ENCODE data around the gene XXYLT1.

The XXYLT1 gene

GRCh38 chr3:195043607-195044339 is 227.2 kb downstream of the XXYLT1 start:
- TF ChIP-seq BCL6B (tag by site-specific recombination; IDR thresholded peaks at IDR 0.05) (peak; percentile 63), ZBTB7A (tag by site-specific recombination; IDR thresholded peaks at IDR 0.05; ENCODE audit: low read depth) (no peak), ZNF449 (tag by site-specific recombination; IDR thresholded peaks at IDR 0.05) (0 out of 2 replicates have a peak, but pooled peaks have one; percentile 49), ZIC2 (tag by site-specific recombination; IDR thresholded peaks at IDR 0.05) (peak; percentile 74)
- ChIA-PET POLR2A (no interaction called here), CTCF (interaction anchor here (0.6 kb wide), 1 partner anchor 13 kb away, joined by 3 read pairs; no protein-coding TSS in a partner anchor)
- no peaks in the 10 kb centered on the region for H3K9me3 ChIP-seq (ENCODE audit: control insufficient read depth, insufficient read depth, low read depth, low read length)
- no peaks in the 10 kb centered on the region for H3K4me1 ChIP-seq (ENCODE audit: control insufficient read depth, insufficient read depth, low read length)
- H3K4me3 ChIP-seq (ENCODE audit: low read depth, low read length) = no peak overlapping the region
- no peak overlapping the region for H3K27ac ChIP-seq (ENCODE audit: extremely low read depth, low read depth, low read length)
- no peaks in the 10 kb centered on the region for H3K36me3 ChIP-seq (ENCODE audit: control insufficient read depth in 2 of 2, insufficient read depth in 1 of 2, low read length in 2 of 2)

GRCh38 chr3:195042743-195043606 is 228.0 kb downstream of the XXYLT1 start:
- H3K4me1 ChIP-seq (ENCODE audit: control insufficient read depth, insufficient read depth, low read length) = no peaks in the 10 kb centered on the region
- H3K4me3 ChIP-seq (ENCODE audit: low read depth, low read length) = no peak overlapping the region
- TF ChIP-seq ZNF521 (tag by site-specific recombination; IDR thresholded peaks at IDR 0.05) = no peak
- TF ChIP-seq ZNF677 (tag by site-specific recombination; IDR thresholded peaks at IDR 0.05) = no peak
- TF ChIP-seq ZNF214 (tag by site-specific recombination; IDR thresholded peaks at IDR 0.05; ENCODE audit: borderline replicate concordance) = no peak
- no peak for TF ChIP-seq ZNF341 (tag by site-specific recombination; IDR thresholded peaks at IDR 0.05; ENCODE audit: low read depth)
- TF ChIP-seq MYNN (tag by site-specific recombination; IDR thresholded peaks at IDR 0.05; ENCODE audit: borderline replicate concordance) = no peak
- TF ChIP-seq ZNF548 (tag by site-specific recombination; IDR thresholded peaks at IDR 0.05) = no peak
- TF ChIP-seq OSR2 (tag by site-specific recombination; IDR thresholded peaks at IDR 0.05) = no peak
- TF ChIP-seq HOXA7 (CRISPR knock-in tag; IDR thresholded peaks at IDR 0.05; ENCODE audit: borderline replicate concordance) = no peak
- no peak for TF ChIP-seq ZNF239 (tag by site-specific recombination; IDR thresholded peaks at IDR 0.05)
- TF ChIP-seq ZNF324 (tag by site-specific recombination; IDR thresholded peaks at IDR 0.05) = no peak
- TF ChIP-seq TRIM28 (IDR thresholded peaks at IDR 0.05; ENCODE audit: borderline replicate concordance, low read length) = no peak
- no peak for TF ChIP-seq SALL2 (tag by site-specific recombination; IDR thresholded peaks at IDR 0.05; ENCODE audit: borderline replicate concordance)
- no peak for TF ChIP-seq ZBTB6 (tag by site-specific recombination; IDR thresholded peaks at IDR 0.05)
- H3K27ac ChIP-seq (ENCODE audit: extremely low read depth, low read depth, low read length) = no peak overlapping the region
- ChIA-PET CTCF (no interaction called here), POLR2A (no interaction called here)
- no peaks in the 10 kb centered on the region for H3K36me3 ChIP-seq (ENCODE audit: control insufficient read depth in 2 of 2, insufficient read depth in 1 of 2, low read length in 2 of 2)
- no peaks in the 10 kb centered on the region for H3K9me3 ChIP-seq (ENCODE audit: control insufficient read depth, insufficient read depth, low read depth, low read length)

All from HEK293 (cell line).